ENCODE results near the gene ZBED4. TPM values are rescaled to one million over a fixed set of nuclear protein-coding genes. Genes with fewer than 3 reads are reported as not detected.
A peak's percentile ranks its signal among the peaks of the same experiment; 100 is the strongest.

ZBED4 gene
- total RNA-seq, 2 donors from 2014 or later = 7.3 to 8.5 TPM

DNA sequence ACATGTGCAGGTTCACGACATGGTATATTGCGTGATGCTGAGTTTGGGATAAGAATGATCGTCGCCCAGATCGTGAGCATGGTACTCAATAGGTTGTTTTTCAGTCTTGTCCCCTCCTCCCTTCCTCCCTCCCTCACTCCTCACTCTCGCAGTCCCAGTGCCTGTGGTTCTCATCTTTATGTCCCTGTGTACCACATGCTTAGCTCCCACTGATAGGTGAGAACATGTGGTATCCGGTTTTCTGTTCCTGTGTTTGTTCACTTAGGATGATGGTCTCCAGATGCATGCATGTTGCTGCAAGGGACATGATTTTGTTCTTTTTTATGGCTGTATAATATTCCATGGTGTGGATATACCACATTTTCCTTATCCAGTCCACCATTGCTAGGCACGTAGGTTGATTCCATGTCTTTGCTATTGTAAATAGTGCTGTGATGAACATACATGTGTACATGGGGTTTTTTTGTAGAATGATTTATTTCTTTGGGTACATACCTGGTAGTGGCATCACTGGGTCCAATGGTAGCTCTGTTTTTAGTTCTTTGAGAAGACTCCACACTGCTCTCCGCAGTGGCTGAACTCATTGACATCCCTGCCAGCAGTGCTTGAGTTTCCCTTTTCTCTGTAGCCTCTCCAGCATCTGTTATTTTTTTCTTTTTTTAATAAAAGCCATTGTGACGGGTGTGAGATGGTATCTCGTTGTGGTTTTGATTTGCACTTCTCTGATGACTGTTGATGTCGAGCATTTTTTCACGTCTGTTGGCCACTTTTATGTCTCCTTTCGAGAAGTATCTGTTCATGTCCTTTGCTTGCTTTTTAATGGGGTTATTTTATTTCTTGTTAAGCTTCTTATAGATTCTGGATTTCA is 16.4 kb downstream of the ZBED4 start:
- intact Hi-C loops (cut with DNase I) = no loop called here
- no peak for DNase-seq (ENCODE audit: low spot score)

DNA sequence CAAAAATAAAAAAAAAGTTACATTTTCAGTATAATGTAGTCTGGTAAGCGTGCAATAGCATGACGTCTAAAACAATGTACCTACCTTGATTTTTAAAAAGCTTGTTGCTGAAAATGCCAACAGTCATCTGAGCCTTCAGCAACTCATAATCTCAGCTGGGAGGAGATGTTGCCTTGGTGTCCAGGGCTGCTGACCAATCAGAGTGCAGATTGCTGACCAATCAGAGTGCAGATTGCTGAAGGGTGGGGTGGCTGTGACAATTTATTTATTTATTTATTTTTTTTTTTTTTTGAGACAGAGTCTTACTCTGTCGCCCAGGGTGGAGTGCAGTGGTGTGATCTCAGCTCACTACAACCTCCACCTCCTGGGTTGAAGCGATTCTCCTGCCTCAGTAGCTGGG is 17.8 kb downstream of the ZBED4 start:
- intact Hi-C loops (cut with DNase I) = no loop called here
- peak; percentile 9 for DNase-seq (ENCODE audit: low spot score)

DNA sequence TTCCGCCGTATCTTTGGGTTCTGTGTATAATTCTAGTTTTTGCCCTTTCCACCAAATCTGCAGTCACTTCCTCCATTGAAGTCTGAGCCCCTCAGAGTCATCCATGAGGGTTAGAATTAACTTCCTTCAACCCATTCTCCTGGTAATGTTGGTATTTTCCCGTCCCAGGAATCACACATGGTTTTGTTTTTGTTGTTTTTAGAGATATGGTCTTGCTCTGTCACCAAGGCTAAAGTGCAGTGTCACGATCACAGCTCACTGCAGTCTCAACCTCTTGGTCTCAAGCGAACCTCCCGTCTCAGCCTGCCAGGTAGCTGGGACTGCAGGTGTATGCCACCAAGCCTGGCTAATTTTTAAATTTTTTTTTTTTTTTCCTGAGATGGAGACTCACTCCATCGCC is 18.7 kb downstream of the ZBED4 start:
- DNase-seq (ENCODE audit: low spot score) = no peak
- intact Hi-C loops (cut with DNase I) = no loop called here

DNA sequence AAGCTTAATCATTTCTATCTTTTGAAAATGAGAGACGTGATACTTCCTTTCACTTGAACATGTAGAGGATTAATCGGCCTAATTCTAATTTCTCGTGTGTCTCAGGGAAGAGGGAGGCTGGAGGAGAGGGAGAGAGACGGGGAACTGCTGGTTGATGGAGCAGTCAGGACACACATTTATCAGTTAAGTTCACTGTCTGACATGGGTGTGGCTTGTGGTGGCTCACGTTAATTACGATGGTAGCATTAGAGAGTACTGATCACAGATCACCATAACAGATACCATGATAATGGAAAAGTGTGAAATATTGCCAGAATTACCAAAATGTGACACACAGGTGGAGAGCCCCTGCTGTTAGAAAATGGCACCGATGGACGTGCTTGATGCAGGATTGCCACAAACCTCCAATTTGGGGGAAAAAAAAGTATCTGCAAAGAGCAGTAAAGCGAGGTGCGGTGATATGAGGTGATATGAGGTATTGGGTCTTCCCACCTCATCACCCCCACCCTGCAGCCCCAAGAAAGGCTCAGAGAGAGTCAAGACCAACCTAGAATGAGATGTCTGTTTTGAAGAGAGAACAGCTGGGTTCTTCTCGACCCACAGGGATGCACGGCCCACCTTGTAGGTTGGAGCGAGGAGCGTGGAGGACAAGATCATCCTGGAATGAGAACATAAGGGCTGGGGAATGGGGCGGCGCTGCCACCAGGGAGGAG is 19.7 kb downstream of the ZBED4 start:
- intact Hi-C loops (cut with DNase I) = no loop called here
- peak; percentile 35 for DNase-seq (ENCODE audit: low spot score)

DNA sequence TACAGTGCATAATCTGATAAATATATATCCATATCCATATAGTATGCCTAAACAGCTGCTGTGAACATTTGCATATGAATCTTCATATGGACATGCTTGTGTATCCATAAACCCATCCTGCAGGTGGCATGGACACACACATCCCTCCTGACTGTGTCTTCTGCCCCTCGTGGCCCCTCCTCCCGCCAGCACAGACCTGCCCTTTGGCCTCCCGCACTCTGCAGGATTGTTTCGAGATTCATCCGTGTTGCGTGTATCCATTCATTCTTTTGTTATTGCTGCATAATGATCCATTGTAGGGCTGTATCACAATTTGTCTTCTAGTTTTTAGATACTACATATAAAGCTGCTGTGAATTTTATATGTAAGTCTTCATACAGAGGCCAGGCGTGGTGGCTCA is 24.0 kb downstream of the ZBED4 start:
- intact Hi-C loops (cut with DNase I) = no loop called here
- no peak for DNase-seq (ENCODE audit: low spot score)

DNA sequence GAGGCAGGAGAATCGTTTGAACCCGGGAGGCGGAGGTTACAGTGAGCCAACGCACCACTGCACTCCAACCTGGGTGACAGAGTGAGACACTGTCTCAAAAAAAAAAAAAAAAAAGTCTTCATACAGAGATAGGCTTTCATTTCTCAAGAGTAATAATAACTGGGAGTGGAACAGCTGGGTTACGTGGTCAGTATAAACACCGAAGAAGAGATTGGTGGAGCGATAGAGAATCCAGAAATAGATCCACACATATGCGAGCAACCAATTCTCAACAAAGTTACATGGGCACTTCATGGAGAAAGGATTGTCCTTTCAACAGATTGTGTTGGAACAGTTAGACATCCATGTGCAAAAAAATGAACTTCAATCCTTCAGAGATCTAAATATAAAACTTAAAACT is 24.6 kb downstream of the ZBED4 start:
- intact Hi-C loops (cut with DNase I) = no loop called here
- no peak for DNase-seq (ENCODE audit: low spot score)

DNA sequence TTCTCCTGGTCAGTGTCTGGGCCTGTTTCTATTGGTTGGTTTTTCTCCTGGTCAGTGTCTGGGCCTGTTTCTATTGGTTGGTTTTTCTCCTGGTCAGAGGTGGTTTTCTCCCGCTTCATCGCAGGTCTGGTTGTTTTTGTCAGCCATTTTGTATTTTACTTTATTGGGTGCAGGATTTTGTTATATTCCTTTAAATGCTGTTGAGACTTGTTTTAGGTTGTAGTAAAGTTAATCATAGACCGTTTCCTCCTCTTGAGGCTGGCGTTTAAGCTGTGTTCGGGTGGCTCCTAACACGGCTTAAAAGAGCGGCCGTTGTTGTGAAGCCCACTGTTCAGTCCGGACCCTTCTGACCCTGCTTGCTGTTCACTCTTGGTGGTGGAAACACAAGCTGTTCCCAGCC is 26.2 kb downstream of the ZBED4 start:
- DNase-seq (ENCODE audit: low spot score) = peak; percentile 10
- intact Hi-C loops (cut with DNase I) = no loop called here

DNA sequence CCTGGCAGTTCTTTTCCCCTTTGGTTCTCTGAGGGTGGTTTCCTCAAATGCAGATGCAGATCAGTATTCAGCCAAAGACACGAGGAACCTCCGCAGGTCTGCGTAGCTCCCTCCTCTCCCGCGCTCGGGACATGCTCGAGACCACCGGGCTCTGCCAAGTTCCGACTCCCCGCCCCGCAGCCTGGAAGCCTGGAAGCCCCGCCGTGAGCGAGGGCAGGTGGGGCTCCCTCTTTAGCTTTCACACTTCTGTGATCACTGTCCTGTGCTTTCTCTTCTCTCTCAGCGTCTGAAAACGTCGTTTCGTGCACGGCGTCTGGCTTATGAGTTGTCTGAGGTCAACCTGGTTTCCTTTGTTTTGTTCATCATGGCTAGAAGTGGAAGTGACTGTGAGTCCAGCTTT is 26.6 kb downstream of the ZBED4 start:
- DNase-seq (ENCODE audit: low spot score) = peak; percentile 66
- intact Hi-C loops (cut with DNase I) = no loop called here

DNA sequence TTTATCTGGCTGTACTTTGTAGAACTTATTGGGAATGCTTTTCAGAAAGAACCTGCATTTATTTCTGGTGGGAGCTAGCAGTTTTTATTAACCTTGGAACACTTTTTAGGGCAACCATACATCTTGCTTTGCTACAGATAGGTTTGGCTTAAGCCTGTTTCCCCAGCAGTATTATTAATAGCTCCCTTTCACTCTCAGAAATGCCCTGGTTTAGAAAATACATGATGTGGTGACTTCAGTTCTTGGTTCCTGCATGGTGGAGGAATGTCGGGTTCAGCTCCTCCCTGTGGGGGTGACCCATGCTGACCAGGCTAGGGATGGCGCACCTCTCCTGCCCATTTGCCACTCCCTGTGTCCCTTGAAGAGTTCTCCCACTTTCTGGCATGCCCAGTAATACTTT is 28.2 kb downstream of the ZBED4 start:
- intact Hi-C loops (cut with DNase I) = no loop called here
- no peak for DNase-seq (ENCODE audit: low spot score)

DNA sequence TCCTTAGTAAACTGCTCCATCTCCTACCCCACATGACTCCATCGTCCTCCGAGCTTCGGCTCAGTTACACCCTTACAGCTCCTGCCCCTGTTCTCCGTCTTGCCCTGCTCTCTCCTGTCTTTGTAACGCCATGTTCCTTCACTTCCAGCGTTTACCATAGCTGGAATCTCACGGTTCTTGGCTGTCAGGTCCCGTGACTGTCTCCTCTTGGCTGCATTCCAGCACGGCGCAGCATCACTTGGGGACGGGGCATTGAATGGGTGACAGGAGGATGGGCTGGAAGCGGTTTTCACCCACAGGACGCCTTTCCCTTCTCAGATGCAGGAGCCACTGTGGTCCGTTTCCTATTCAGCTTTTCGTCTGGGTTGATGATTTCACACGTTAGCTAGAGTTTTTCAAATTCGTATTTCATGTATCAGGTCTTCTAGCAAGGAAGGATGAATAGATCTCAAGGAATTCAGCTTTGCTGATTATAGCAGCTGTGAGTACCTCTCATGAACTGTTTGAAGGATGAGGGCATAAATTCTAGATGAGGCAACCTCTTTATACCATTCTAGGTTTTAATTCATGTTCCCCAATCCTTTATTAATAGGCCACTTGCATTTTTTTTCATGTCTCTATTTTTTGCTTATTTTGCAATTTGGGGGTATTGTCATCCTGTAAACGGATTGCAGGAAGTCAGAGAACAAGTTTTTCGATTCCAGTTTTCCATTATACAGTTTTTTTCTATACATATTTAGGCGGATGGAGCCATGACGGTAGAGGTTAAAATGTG is 29.1 kb downstream of the ZBED4 start:
- intact Hi-C loops (cut with DNase I) = no loop called here
- DNase-seq (ENCODE audit: low spot score) = peak; percentile 70

DNA sequence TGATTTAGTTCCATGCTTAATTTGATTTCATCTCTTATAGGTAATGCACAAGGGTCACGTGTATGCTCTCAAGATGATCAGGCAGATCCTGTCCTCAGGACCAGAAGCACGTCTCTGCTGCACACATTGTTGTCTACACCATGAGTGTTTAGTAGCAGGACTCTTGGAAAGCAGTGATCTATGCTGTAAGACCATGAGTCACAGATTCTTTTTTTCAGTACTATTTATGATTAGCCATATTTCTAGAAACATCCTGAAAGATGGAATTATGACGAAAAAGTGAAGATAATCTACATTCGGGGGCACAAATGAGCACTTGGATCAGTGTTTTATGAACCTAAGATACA is 29.6 kb downstream of the ZBED4 start:
- intact Hi-C loops (cut with DNase I) = no loop called here
- DNase-seq (ENCODE audit: low spot score) = no peak

DNA sequence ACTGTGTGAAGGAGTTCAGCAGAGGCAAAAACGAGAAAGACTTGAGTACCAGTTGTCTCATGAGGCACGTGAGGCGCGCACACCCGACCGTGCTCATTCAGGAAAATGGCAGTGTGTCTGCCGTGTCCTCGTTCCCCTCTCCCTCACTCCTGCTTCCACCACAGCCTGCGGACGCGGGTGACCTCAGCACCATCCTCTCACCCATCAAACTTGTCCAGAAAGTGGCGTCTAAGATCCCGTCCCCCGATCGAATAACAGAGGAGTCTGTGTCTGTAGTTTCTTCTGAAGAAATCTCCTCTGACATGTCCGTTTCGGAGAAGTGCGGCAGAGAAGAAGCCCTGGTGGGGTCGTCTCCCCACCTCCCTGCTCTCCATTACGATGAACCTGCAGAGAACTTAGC is 30.4 kb downstream of the ZBED4 start:
- intact Hi-C loops (cut with DNase I) = no loop called here
- peak; percentile 46 for DNase-seq (ENCODE audit: low spot score)

DNA sequence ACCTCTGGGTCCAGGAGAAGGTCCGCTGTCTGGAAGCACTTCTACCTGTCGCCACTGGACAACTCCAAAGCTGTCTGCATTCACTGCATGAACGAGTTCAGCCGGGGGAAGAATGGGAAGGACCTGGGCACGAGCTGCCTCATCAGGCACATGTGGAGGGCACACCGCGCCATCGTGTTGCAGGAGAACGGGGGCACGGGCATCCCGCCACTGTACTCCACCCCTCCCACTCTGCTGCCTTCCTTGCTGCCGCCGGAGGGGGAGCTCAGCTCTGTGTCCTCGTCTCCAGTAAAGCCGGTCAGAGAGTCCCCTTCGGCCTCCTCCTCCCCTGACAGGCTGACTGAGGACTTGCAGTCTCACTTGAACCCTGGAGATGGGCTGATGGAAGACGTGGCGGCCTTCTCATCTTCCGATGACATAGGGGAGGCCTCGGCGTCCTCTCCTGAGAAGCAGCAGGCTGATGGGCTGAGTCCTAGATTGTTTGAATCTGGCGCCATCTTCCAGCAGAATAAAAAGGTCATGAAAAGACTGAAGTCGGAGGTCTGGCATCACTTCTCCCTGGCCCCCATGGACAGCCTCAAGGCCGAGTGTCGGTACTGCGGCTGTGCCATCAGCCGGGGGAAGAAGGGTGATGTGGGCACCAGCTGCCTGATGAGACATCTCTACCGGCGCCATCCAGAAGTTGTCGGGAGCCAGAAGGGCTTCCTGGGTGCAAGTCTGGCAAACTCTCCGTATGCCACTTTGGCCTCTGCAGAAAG is 31.0 kb downstream of the ZBED4 start:
- peak; percentile 65 for DNase-seq (ENCODE audit: low spot score)
- intact Hi-C loops (cut with DNase I) = loop anchor here in 1 of 2 donors (5.0 kb wide), 1 partner anchor 213 kb away; no protein-coding TSS in a partner anchor

DNA sequence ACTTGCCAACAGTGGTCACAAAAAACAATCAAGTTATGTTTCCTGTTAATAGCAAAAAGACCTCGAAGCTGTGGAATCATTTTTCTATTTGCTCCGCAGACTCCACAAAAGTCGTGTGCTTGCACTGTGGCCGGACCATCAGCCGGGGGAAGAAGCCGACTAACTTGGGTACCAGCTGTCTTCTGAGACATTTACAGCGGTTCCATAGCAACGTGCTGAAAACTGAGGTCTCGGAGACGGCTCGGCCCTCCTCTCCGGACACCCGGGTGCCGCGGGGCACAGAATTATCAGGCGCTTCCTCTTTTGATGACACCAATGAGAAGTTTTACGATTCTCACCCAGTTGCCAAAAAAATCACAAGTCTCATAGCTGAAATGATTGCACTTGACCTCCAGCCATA is 31.6 kb downstream of the ZBED4 start:
- peak; percentile 67 for DNase-seq (ENCODE audit: low spot score)
- intact Hi-C loops (cut with DNase I) = loop anchor here in 1 of 2 donors (5.0 kb wide), 1 partner anchor 212 kb away; no protein-coding TSS in a partner anchor

DNA sequence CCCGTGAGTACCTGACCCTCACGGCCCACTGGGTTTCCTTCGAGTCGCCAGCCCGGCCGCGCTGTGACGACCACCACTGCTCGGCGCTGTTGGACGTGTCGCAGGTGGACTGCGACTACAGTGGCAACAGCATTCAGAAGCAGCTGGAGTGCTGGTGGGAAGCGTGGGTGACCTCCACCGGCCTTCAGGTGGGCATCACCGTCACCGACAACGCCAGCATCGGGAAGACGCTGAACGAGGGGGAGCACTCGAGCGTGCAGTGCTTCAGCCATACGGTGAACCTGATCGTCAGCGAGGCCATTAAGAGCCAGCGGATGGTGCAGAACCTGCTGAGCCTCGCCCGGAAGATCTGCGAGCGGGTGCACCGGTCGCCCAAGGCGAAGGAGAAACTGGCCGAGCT is 32.2 kb downstream of the ZBED4 start:
- peak; percentile 74 for DNase-seq (ENCODE audit: low spot score)
- intact Hi-C loops (cut with DNase I) = loop anchor here in 1 of 2 donors (5.0 kb wide), 1 partner anchor 211 kb away; no protein-coding TSS in a partner anchor

DNA sequence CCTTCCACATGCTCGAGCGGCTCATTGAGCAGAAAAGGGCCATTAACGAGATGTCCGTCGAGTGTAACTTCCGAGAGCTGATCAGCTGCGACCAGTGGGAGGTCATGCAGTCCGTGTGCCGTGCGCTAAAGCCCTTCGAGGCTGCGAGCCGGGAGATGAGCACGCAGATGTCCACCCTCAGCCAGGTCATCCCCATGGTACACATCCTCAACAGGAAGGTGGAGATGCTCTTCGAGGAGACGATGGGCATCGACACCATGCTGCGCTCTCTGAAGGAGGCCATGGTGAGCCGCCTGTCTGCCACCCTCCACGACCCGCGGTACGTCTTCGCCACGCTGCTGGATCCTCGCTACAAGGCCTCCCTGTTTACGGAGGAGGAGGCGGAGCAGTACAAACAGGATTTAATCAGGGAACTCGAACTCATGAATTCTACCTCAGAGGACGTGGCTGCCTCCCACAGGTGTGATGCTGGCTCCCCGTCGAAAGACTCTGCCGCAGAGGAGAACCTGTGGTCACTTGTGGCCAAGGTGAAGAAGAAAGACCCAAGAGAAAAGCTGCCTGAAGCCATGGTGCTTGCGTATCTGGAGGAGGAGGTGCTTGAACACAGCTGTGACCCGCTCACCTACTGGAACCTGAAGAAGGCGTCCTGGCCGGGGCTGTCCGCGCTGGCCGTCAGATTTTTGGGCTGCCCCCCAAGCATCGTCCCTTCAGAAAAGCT is 32.9 kb downstream of the ZBED4 start:
- intact Hi-C loops (cut with DNase I) = loop anchor here in 1 of 2 donors (5.0 kb wide), 1 partner anchor 211 kb away; no protein-coding TSS in a partner anchor
- peak; percentile 65 for DNase-seq (ENCODE audit: low spot score)

DNA sequence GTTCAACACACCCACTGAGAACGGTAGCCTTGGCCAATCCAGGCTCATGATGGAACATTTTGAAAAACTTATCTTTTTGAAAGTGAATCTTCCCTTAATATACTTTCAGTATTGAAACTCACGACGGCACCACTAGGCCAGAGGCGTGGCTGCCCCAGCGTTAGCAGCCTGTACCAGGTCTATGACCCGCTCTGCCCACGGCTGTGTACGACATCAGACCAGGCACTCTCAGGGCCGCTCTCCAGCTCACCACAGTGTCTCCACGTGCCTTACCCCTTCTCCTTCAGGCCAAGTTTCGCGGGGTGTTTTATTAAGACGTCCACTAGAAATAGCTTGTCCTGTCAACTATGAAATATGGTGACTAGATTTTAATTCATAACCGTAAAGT is 33.4 kb downstream of the ZBED4 start:
- peak; percentile 48 for DNase-seq (ENCODE audit: low spot score)
- intact Hi-C loops (cut with DNase I) = loop anchor here in 1 of 2 donors (5.0 kb wide), 1 partner anchor 210 kb away; no protein-coding TSS in a partner anchor

DNA sequence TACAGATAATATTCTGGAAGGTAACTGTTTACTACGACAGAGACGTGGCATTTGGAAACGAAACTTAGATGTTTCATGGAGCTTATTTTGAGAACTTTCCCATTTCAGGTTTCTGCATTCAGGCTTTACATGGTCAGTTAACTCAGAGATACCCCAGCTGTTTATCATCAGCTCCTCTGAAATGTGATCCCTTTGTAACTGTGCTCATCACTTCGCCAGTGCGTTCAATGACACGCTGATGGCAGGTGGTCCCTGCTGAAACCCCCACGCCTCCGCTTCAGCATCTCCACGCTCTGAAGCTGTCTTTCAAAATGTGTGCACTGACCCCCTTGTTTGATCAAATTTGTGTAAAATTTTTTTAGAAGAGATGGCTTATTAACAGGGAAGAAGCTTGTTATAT is 34.1 kb downstream of the ZBED4 start:
- peak; percentile 10 for DNase-seq (ENCODE audit: low spot score)
- intact Hi-C loops (cut with DNase I) = loop anchor here in 1 of 2 donors (5.0 kb wide), 1 partner anchor 210 kb away; no protein-coding TSS in a partner anchor
